Measurements from ENCODE around the gene INTS3.

DNA sequence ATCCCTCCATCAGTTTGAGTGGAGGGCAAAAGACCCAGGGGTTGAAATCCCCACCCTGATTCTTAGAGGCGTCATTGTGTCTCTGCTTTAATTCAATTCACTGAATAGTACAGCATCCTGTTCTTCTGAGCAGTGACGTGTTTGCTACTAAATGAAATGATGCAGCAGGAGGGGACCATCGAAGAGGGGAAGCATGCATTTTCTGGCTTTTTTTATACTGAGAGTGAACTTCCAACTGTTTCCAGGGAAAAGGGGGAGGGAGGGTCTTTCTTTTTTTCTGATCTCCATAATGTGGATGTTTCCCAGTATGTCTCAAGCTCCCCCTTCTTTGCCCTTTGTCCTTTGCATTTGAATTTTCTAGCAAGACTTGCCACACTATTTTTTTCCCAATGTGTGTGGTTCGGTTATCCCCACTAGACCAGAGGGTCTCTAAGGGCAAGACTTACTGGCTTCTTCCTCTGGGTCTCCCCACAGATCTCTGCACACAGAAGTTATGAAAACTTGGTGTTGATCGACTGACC lies 2.7 kb downstream of the INTS3 start:
- no peak for TF ChIP-seq EP300 (IDR thresholded peaks at IDR 0.05; ENCODE audit: borderline replicate concordance)
- TF ChIP-seq FOXM1 (IDR thresholded peaks at IDR 0.05; ENCODE audit: borderline replicate concordance, low read depth): no peak
- TF ChIP-seq, protein P1, sequence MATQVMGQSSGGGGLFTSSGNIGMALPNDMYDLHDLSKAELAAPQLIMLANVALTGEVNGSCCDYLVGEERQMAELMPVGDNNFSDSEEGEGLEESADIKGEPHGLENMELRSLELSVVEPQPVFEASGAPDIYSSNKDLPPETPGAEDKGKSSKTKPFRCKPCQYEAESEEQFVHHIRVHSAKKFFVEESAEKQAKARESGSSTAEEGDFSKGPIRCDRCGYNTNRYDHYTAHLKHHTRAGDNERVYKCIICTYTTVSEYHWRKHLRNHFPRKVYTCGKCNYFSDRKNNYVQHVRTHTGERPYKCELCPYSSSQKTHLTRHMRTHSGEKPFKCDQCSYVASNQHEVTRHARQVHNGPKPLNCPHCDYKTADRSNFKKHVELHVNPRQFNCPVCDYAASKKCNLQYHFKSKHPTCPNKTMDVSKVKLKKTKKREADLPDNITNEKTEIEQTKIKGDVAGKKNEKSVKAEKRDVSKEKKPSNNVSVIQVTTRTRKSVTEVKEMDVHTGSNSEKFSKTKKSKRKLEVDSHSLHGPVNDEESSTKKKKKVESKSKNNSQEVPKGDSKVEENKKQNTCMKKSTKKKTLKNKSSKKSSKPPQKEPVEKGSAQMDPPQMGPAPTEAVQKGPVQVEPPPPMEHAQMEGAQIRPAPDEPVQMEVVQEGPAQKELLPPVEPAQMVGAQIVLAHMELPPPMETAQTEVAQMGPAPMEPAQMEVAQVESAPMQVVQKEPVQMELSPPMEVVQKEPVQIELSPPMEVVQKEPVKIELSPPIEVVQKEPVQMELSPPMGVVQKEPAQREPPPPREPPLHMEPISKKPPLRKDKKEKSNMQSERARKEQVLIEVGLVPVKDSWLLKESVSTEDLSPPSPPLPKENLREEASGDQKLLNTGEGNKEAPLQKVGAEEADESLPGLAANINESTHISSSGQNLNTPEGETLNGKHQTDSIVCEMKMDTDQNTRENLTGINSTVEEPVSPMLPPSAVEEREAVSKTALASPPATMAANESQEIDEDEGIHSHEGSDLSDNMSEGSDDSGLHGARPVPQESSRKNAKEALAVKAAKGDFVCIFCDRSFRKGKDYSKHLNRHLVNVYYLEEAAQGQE (IDR thresholded peaks at IDR 0.05; ENCODE audit: low read depth): no peak
- TF ChIP-seq NFIC (IDR thresholded peaks at IDR 0.05): no peak
- TF ChIP-seq RAD21 (IDR thresholded peaks at IDR 0.05; ENCODE audit: low read depth): no peak
- TF ChIP-seq TEAD4 (IDR thresholded peaks at IDR 0.05): no peak
- no peak for TF ChIP-seq EGR1 (IDR thresholded peaks at IDR 0.05)
- TF ChIP-seq CREB1 (IDR thresholded peaks at IDR 0.05; ENCODE audit: low read depth): no peak
- TF ChIP-seq, protein P2, sequence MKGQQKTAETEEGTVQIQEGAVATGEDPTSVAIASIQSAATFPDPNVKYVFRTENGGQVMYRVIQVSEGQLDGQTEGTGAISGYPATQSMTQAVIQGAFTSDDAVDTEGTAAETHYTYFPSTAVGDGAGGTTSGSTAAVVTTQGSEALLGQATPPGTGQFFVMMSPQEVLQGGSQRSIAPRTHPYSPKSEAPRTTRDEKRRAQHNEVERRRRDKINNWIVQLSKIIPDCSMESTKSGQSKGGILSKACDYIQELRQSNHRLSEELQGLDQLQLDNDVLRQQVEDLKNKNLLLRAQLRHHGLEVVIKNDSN (IDR thresholded peaks at IDR 0.05): no peak
- TF ChIP-seq, protein P3, sequence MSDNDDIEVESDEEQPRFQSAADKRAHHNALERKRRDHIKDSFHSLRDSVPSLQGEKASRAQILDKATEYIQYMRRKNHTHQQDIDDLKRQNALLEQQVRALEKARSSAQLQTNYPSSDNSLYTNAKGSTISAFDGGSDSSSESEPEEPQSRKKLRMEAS (IDR thresholded peaks at IDR 0.05): no peak
